Stimulated activated CD4-positive, alpha-beta T cell treated with anti-CD3 and anti-CD28 coated beads, TNF-alpha, amount 100 ng/mL, for 4 hours (primary cell): ENCODE measurements around the gene GNAT2.

Experiments used
- DNase-seq, 3 experiments: peaks; one replicate each; pipeline ENCODE4 v3.0.0-alpha.2; 2020; ENCODE audit warnings: low read depth in 3 of 3

Gene GNAT2

DNA sequence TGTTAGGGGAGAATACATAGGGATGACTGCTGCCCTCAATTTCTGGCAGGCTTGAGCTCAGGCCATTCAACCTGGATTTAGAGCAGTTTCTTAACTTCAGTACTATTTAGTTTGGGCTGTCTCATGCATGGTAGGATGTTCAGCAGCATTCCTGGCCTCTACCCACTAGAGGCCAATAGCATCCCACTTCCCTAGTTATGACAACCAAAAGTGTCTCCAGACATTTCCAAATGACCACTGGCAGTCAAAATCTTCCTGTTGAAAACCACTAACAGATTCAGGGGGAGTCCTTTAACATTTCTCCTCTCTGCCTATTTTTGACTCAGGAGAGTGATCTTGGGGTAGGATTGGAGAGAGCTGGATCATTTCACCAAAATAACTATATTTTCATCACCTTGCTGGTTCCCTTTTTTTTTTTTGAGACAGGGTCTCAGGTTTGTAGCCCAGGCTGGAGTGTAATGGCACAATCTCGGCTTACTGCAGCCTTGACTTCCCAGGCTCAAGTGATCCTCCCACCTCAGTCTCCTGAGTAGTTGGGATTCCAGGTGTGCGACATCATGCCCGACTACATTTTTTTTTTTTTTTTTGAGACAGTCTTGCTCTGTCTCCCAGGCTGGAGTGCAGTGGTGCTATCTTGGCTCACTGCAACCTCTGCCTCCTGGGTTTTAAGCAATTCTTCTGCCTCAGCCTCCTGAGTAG lies 8.7 kb downstream of the GNAT2 start:
- DNase-seq = no peak

DNA sequence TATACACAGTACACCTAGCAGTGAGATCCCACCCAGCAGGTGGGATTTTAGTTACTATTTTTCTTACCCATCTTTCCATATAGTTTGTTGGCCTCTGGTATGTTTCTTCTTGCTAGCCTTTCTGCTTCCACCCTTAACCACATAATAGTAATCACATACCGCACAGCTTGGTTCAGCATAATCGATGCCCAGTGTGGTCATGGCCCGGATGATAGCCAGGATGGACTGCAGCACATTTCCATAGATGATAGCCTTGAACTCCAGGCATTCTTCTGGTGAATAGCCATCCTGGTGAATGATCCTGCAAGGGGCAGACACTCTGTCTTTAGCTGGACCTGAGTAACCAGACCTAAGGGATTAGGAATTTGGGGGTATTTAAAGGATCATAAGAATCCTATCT lies 9.5 kb downstream of the GNAT2 start:
- DNase-seq = no peak

DNA sequence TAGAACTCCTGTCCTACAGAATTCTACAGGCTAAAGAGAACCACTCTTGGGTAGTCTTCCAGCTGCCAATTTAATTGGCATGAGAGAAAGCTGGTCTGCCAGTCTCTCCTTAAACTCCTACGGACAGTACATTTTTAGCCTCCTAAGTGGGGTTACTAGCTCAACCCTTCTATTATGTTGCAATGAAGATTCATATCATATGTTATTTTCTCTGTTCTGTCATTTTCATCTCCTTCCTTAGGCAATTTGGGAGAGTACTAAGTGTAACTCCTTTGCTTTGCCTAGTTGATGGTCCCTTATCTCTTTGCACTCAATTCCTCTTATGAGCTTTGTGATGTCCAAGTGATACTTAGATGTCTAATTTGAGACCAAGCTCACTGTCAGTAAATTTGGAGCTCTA lies 14.0 kb downstream of the GNAT2 start:
- DNase-seq = no peak

DNA sequence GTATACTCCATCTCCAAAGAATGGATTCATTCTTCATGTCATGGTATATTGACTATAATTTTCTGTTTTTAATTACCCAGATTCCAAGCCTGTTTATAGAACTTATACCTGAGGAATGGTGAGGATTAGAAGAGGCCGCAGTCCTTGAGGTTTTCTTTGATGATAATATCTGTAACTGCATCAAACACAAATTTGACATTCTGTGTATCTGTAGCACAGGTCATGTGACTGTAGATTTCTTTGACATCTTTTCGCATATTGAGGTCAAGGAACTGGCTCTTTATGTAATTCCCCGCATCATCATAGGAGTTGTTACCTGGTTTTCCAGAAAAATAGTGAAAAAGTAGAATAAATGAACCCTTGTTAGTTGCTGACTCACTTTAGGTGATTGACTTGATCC lies 16.2 kb downstream of the GNAT2 start:
- DNase-seq = no peak

GRCh38 chr1:109598655-109599054 lies 20.8 kb downstream of the GNAT2 start:
- DNase-seq = no peak

DNA sequence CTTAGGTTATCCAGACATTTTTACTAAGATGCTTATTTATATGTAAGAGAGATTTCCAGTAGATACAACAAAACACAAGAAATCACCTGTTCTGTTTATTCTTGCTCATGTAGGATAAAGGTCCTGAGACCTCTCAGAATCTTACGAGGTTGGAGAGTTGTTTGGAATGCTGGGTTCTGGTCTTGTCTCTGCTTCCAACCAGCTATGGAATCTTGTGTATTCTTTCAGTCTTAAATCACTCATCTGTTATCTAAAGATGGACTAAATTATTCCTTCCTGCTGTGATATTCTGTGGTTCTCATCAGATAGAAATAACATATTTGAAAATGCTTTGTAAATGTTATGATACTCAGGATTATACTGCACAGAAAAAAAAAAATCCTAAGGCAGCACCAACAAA lies 21.3 kb downstream of the GNAT2 start:
- DNase-seq = no peak

DNA sequence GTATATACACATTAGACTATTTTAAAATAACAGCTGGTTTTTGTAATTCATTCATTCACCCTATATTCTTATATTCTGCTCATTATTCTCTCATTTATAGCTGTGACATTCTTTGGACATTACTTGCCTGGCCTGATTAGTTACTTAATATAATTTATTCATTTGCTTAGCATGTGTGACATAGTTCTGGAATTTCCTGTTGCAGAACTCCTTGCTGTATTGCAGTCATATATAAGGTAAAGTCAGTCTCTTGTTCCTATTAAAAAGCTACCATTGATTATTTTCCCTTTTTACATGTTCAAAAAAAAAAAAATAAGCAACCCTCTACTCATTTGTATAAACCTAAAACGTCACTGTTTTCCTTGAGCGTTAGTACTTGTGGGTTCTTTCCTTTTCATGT lies 23.9 kb downstream of the GNAT2 start:
- no peak for DNase-seq

DNA sequence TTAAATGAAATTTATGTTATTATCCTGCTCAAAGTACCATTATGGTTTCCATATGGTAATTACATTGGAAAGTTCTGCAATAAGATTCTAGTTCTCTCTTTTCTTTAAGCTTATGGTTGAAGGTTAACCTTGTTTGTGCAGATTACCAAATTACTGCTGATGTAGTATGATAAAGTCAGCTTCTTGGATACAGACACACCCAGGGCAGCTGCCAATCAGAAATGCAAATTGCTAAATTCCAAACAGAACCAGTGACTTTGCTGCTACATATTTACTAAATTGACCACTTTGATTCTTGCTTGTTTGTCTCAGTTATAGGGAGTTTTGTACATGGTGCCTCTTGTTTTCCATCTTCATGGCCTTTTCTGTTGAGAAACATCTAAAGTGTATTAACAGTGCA lies 26.5 kb downstream of the GNAT2 start:
- DNase-seq = no peak

- no peak for DNase-seq
These were observed 29.7 kb downstream of the GNAT2 start for GRCh38 chr1:109589679-109590078.

DNA sequence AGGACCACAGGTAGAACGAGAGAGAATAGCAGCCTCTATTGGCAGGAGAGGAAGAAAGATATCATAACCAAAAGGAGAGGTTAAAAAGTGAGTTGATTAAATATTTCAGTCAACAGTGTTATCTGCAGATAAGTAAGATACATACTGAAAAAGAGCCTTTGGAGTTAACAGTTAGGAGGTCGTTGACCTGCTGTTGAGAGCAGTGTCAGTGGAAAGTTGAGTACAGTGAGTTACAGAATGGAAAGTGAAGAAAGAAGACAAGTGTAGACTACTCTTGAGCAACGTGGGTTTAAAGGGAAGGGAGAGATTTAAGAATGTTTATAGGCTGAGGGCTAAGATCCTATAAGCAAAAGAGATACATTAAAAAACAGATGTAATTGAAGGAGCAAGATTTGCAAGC lies 30.2 kb downstream of the GNAT2 start:
- DNase-seq = no peak

GRCh38 chr1:109586055-109586454 lies 33.4 kb downstream of the GNAT2 start:
- no peak for DNase-seq

- DNase-seq = no peak
These were observed 34.6 kb downstream of the GNAT2 start for GRCh38 chr1:109584766-109585165.

DNA sequence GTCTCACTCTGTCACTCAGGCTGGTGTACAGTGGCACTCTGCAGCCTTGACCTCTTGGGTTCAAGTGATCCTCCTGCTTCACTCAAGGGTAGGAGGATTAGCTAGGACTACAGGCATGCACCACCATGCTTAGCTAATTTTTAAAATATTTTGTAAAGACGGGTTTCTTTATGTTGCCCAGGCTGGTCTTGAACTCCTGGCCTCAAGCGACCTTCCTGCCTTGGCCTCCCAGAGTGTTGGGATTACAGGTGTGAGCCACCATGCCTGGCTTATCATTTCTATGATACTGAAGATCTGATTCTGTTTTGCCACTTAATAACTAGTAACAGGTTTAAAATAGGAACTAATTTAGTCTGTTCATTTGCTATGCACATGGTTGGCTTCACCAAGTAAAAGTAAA lies 37.4 kb downstream of the GNAT2 start:
- DNase-seq = no peak

DNA sequence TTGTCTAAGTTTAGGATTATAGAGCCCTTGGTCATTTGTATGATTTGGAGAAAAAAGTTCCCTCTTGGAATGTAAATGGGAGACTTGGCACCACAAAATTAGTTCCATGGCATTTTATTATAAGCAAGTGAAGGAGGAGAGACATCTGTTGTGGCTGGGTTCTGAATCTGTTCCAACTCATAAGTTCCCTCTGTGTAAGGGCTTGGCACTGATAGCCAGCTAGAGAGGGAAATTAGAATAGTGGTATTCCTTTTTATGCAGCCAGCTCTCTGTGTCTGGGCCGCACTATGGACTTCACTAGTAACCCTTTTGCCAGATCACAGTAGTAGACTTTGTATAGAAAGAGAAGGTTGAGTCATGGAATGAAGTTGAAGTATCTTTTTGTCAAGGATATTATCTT lies 39.9 kb downstream of the GNAT2 start:
- no peak for DNase-seq

GRCh38 chr1:109578947-109579443 lies 40.4 kb downstream of the GNAT2 start:
- DNase-seq = no peak

GRCh38 chr1:109573785-109574184 lies 45.6 kb downstream of the GNAT2 start:
- DNase-seq = no peak

DNA sequence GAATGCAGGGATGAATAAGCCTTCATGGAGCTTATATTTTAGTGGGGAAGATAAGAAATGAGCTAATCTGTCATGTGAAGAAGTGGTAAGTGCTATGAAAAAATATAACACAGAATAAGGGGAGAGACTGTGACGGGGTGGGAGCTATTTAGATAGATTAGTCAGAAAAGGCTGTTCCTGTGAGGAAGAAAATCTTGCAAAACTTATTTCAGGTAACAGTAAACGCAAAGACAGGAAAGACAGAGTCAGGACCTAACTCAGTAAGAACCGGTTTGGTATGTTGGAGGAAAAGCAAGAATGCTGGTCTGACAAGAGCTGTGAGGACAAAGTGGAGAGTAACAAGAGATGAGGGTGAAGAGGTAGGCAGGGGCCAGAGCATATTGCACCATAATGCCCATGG lies 49.0 kb downstream of the GNAT2 start:
- no peak for DNase-seq

DNA sequence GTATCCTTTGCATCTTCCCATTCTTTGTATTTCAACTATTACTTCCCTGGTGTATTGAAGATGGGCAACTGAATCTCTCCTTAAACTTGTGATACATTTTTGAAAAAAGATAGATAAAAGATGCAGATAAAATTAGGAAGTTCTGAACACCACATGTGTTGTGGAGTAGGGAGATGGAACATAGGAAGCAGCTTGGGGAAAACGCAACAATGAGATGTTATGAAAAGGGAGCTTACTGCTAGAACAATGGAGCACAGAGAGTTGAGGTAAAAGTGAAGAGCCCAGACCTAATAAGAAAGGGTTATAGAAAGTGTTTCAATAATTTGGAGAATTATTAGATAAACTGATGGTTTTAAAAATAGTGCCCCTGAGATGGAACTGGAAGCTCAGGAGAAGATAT lies 50.1 kb downstream of the GNAT2 start:
- no peak for DNase-seq

DNA sequence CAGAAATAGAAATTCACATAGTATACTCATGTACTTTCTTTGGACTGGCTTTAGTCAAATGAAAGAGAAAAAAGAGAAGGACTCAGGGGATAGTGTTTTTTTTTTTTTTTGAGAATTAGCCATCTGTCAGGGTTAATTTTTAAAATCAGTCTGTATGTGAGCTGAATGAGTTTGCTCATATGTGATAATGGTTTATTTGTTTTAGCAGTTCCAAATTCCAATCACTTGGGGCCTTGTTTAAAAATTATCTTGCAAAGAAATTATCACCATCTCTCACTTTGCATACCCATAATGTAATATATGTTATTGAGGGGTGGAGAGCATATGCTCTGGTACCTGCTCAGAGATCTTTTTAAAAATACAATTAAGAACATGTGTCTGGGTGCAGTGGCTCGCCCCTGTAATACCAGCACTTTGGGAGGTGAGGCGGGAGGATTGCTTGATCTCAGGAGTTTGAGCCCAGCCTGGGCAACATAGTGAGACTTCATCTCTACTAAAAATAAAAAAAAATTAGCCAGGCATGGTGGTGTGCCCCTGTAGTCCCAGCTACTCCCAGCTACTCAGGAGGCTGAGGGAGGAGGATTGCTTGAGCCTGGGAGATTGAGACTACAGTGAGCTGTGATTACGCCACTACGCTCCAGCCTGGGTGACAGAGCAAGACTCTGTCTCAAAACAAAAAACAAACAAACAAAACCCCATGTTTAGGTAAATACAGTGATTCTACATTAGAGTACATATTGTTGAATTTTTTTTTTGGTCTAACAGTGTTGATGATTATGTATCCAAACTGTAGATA lies 51.3 kb downstream of the GNAT2 start:
- DNase-seq = no peak

GRCh38 chr1:109566982-109567381 lies 52.4 kb downstream of the GNAT2 start:
- DNase-seq = no peak

DNA sequence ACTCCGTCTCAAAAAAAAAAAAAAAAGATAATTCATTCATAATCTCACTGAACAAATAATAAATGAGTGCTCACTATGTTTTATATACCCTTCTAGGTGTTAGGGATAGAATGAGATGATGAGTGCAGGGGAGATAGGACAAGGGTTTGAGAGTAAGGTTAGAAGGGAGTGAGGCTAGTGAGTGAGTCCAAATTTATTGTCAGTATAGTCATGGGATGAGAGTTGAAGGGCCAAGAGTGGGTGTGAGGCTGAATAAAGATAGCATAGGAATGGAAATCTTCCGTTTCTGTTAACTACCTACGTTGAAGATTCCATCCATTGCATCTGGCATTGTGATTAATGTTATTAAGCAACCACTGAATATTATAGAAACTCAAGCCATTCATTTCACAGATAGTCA lies 54.2 kb downstream of the GNAT2 start:
- no peak for DNase-seq

DNA sequence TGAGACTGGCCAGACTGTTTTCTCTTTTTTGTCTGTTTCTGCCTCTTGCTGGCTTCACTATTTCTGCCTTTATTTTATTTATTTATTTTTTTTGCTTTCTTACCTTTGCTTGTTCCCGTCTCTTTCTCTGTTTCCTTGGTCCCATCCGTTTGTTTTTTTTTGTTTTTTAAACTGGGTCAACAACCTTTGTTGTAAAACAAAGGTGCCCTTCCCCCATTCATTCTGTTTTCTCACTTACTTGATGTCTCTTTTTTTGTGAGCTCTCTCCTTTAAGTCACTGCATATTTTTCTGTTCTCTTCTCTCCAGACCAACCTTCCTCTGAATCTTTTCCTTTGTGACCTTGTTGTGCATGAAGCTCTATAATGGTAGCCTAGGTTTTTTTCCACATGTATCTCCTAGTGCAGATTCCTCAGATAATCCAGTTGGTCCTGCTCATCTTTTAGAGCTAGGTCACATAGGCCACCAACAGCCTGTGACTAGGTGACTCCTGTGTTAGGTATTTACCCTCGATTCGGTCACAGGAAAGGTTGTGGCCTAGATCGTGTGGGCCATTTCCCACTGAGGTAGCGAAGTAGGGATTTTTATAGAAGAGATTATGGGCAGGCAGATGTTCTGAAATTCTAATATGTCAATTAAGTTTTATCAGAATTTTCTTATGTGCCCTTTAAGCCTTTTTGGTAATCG lies 55.1 kb downstream of the GNAT2 start:
- no peak for DNase-seq

GRCh38 chr1:109559995-109560394 lies 59.4 kb downstream of the GNAT2 start:
- DNase-seq = no peak
